ENCODE measurements around the gene MYO19. TPM values are rescaled to one million over a fixed set of nuclear protein-coding genes. Genes with fewer than 3 reads are reported as not detected.

Gene MYO19
- total RNA-seq, 1 experiment from 2014 or later = 144 TPM

GRCh38 chr17:36459601-36460000 lies 75.1 kb downstream of the MYO19 start:
- no peak overlapping the region for H4K5ac ChIP-seq (ENCODE audit: insufficient read length, low read depth, low read length)
- no peaks in the 10 kb centered on the region for H3K79me1 ChIP-seq (ENCODE audit: insufficient read depth, low read depth, low read length, poor library complexity, severe bottlenecking)
- no peak overlapping the region for H3K56ac ChIP-seq (ENCODE audit: insufficient read length, low read depth, low read length)
- H2BK5ac ChIP-seq (ENCODE audit: insufficient read length, low read length) = no peak overlapping the region
- no peak overlapping the region for H4K8ac ChIP-seq (replicated peaks; ENCODE audit: insufficient read length, low read depth, low read length)
- H3K23me2 ChIP-seq (ENCODE audit: insufficient read length, low read depth, low read length, poor library complexity, severe bottlenecking) = no peaks in the 10 kb centered on the region
- no peak overlapping the region for H3K23ac ChIP-seq (ENCODE audit: insufficient read length, low read depth, low read length)
- H2BK12ac ChIP-seq (ENCODE audit: insufficient read length, low read depth, low read length) = no peak overlapping the region
- no peak overlapping the region for H2AK5ac ChIP-seq (ENCODE audit: insufficient read length, low read length)
- no peaks in the 10 kb centered on the region for H4K20me1 ChIP-seq (ENCODE audit: control insufficient read depth, insufficient read depth, insufficient read length)
- no peak overlapping the region for H2BK20ac ChIP-seq (ENCODE audit: low read depth, low read length, poor library complexity, severe bottlenecking)
- H3K4me1 ChIP-seq (ENCODE audit: insufficient read depth, low read length) = no peaks in the 10 kb centered on the region
- H3K9me3 Mint-ChIP-seq = no peaks in the 10 kb centered on the region; a peak in 1 of 5 replicates
- H3K27me3 Mint-ChIP-seq (ENCODE audit: low read depth) = peaks cover 33% of the 10 kb centered on the region
- H3K4ac ChIP-seq (ENCODE audit: low read depth, low read length) = no peak overlapping the region
- no peak overlapping the region for H3K9ac ChIP-seq (ENCODE audit: extremely low read depth, insufficient read length, low read length)
- WGBS (ENCODE audit: extremely low coverage, insufficient read length, low lambda C conversion rate) = no CpG with 5 or more reads among the region's 7 CpGs
- H3K9me3 ChIP-seq (ENCODE audit: control insufficient read depth, low read depth, low read length) = no peaks in the 10 kb centered on the region
- no peaks in the 10 kb centered on the region for H3K36me3 Mint-ChIP-seq (ENCODE audit: insufficient read depth in 1 of 3, low read depth in 3 of 3)
- no peak overlapping the region for H2BK15ac ChIP-seq (ENCODE audit: low read depth, low read length)
- H3K27ac ChIP-seq (ENCODE audit: insufficient read length, low read depth, low read length) = no peak overlapping the region
- H3K27me3 ChIP-seq (ENCODE audit: insufficient read depth, low read length) = no peaks in the 10 kb centered on the region; the same call in 1 of the 2 replicates
- no peak overlapping the region for H3K14ac ChIP-seq (ENCODE audit: insufficient read depth, low read length)
- H3K4me3 Mint-ChIP-seq = no peak overlapping the region
- H3T11ph ChIP-seq (ENCODE audit: low read length) = no peak overlapping the region
- no peak overlapping the region for H2AFZ ChIP-seq (ENCODE audit: low read length)
- H3K18ac ChIP-seq (ENCODE audit: insufficient read length, low read depth, low read length) = no peak overlapping the region
- no peak overlapping the region for H4K91ac ChIP-seq (ENCODE audit: insufficient read length, low read depth, low read length)
- TF ChIP-seq CTCF (conservative IDR thresholded peaks at IDR 0.05) = no peak
- no peak for DNase-seq
- H3K4me2 ChIP-seq (ENCODE audit: insufficient read depth, insufficient read length, low read length) = no peak overlapping the region
- H3K27ac Mint-ChIP-seq = no peak overlapping the region
- no peaks in the 10 kb centered on the region for H3K79me2 ChIP-seq (ENCODE audit: insufficient read depth, low read length)
- H2BK120ac ChIP-seq (ENCODE audit: low read depth, low read length, poor library complexity, severe bottlenecking) = no peak overlapping the region
- H3K4me1 Mint-ChIP-seq = peaks cover 6 to 8% of the 10 kb centered on the region in 2 experiments; a peak in 3 of 4 replicates
